NCI-H2107 (cell line): Measurements from ENCODE around the gene SNX27.
"Not testable (repeated sequence)": the region's sequence is repeated elsewhere in the genome, so short reads cannot be mapped to it uniquely, and the experiment has no call there.

Experiments used
- DNase-seq: peaks from one replicate; lab custom pipeline; 2025; lab: John Stamatoyannopoulos, UW

The SNX27 gene

GRCh38 chr1:151721788-151722510, 110.1 kb downstream of the SNX27 start:
- DNase-seq, result no peak

- DNase-seq, result no peak
Observed at GRCh38 chr1:151723726-151724370, 112.0 kb downstream of the SNX27 start.

GRCh38 chr1:151728151-151729054, 116.6 kb downstream of the SNX27 start:
- no peak for DNase-seq

GRCh38 chr1:151729157-151729965, 117.5 kb downstream of the SNX27 start:
- DNase-seq, result no peak

- DNase-seq, result no peak
Observed at GRCh38 chr1:151729966-151730291, 118.1 kb downstream of the SNX27 start.

- DNase-seq, result no peak
Observed at GRCh38 chr1:151733126-151733525, 121.3 kb downstream of the SNX27 start.

- DNase-seq, result not testable (repeated sequence)
Observed at GRCh38 chr1:151733995-151734394, 122.1 kb downstream of the SNX27 start.

GRCh38 chr1:151737026-151737425, 125.2 kb downstream of the SNX27 start:
- DNase-seq, result no peak

- DNase-seq, result no peak
Observed at GRCh38 chr1:151737479-151737878, 125.6 kb downstream of the SNX27 start.

GRCh38 chr1:151739590-151740355, 127.9 kb downstream of the SNX27 start:
- DNase-seq, result no peak

GRCh38 chr1:151741516-151741915, 129.7 kb downstream of the SNX27 start:
- no peak for DNase-seq
